WTC11 (cell line): Measurements from ENCODE around the gene SLC19A2. TPM values are rescaled to one million over a fixed set of nuclear protein-coding genes. Genes with fewer than 3 reads are reported as not detected.
A peak's percentile ranks its signal among the peaks of the same experiment; 100 is the strongest.

Source experiments
- ATAC-seq: fragments of 200-7000 bp; cut with Tn5 transposase; 2 replicates; pipeline ENCODE4 v1.10.0; 2021; ENCODE audit warnings: mild to moderate bottlenecking, moderate library complexity
- CTCF ChIA-PET: fragments of 300-600 bp; sonication (Branson Sonifier 250); formaldehyde crosslinking; loops from one replicate; lab custom pipeline; 2021; ENCODE audit warnings: antibody characterized with exemption; lab: Charles Lee
- POLR2A ChIA-PET: fragments of 350-600 bp; sonication (Branson Sonifier 250); formaldehyde crosslinking; loops from one replicate; lab custom pipeline; 2021; ENCODE audit warnings: antibody characterized with exemption; lab: Charles Lee
- DNase-seq: peaks from one replicate; pipeline ENCODE4 v3.0.0; 2021; ENCODE audit warnings: low spot score
- H3K27ac Mint-ChIP-seq: 2 replicates; pipeline ENCODE4 v1.8.0; 2021; ENCODE audit warnings: mixed read lengths
- H3K27me3 Mint-ChIP-seq: 2 replicates; pipeline ENCODE4 v1.8.0; 2021; ENCODE audit warnings: low read depth, mild to moderate bottlenecking, moderate library complexity, mixed read lengths
- H3K36me3 Mint-ChIP-seq: 2 replicates; pipeline ENCODE4 v1.8.0; 2021; ENCODE audit warnings: mixed read lengths
- H3K4me1 Mint-ChIP-seq: 2 replicates; pipeline ENCODE4 v1.8.0; 2022; ENCODE audit warnings: mixed read lengths
- H3K4me3 Mint-ChIP-seq: 2 replicates; pipeline ENCODE4 v1.8.0; 2021; ENCODE audit warnings: mild to moderate bottlenecking, moderate library complexity, mixed read lengths
- H3K9me3 Mint-ChIP-seq: 2 replicates; pipeline ENCODE4 v1.8.0; 2021; ENCODE audit warnings: mixed read lengths
- AFF4 ChIP-seq: sonication (generic); formaldehyde crosslinking; IDR thresholded peaks from 2 replicates; pipeline ENCODE4 v1.8.1; 2023; ENCODE audit warnings: mild to moderate bottlenecking, missing genetic modification reagents, borderline replicate concordance
- EMX1 ChIP-seq: fragments of 250-450 bp; sonication (Bioruptor Pico); IDR thresholded peaks from 2 replicates; pipeline ENCODE4 v1.8.0; 2021; ENCODE audit warnings: mild to moderate bottlenecking
- FOXJ3 ChIP-seq: sonication (generic); formaldehyde crosslinking; IDR thresholded peaks from 2 replicates; pipeline ENCODE4 v1.9.0; 2021; ENCODE audit warnings: missing genetic modification reagents, mild to moderate bottlenecking, borderline replicate concordance
- JAZF1 ChIP-seq: fragments of 250-450 bp; sonication (Bioruptor Pico); IDR thresholded peaks from 2 replicates; pipeline ENCODE4 v1.9.0; 2021; ENCODE audit warnings: moderate library complexity, mild to moderate bottlenecking, inconsistent platforms
- JUN ChIP-seq: sonication (generic); formaldehyde crosslinking; IDR thresholded peaks from 2 replicates; pipeline ENCODE4 v1.8.0; 2023; ENCODE audit warnings: mild to moderate bottlenecking, missing genetic modification reagents
- MAX ChIP-seq: sonication (generic); formaldehyde crosslinking; IDR thresholded peaks from 2 replicates; pipeline ENCODE4 v1.8.0; 2022; ENCODE audit warnings: mild to moderate bottlenecking, missing genetic modification reagents
- NFE2L1 ChIP-seq: sonication (generic); formaldehyde crosslinking; IDR thresholded peaks from 2 replicates; pipeline ENCODE4 v1.8.1; 2023; ENCODE audit warnings: missing genetic modification reagents
- PREB ChIP-seq: sonication (generic); formaldehyde crosslinking; IDR thresholded peaks from 2 replicates; pipeline ENCODE4 v1.8.1; 2022; ENCODE audit warnings: mild to moderate bottlenecking, missing genetic modification reagents, moderate library complexity, borderline replicate concordance
- SMAD3 ChIP-seq: sonication (generic); formaldehyde crosslinking; IDR thresholded peaks from 2 replicates; pipeline ENCODE4 v1.8.0; 2022; ENCODE audit warnings: missing genetic modification reagents, mild to moderate bottlenecking, borderline replicate concordance
- SMAD4 ChIP-seq: sonication (generic); formaldehyde crosslinking; IDR thresholded peaks from 2 replicates; pipeline ENCODE4 v1.8.0; 2022; ENCODE audit warnings: mild to moderate bottlenecking, missing genetic modification reagents
- TP53 ChIP-seq: sonication (generic); formaldehyde crosslinking; IDR thresholded peaks from 2 replicates; pipeline ENCODE4 v1.8.1; 2023; ENCODE audit warnings: mild to moderate bottlenecking, missing genetic modification reagents
- USF1 ChIP-seq: sonication (generic); formaldehyde crosslinking; IDR thresholded peaks from 2 replicates; pipeline ENCODE4 v1.8.0; 2022; ENCODE audit warnings: mild to moderate bottlenecking, missing genetic modification reagents
- ZNF121 ChIP-seq: sonication (generic); formaldehyde crosslinking; IDR thresholded peaks from 2 replicates; pipeline ENCODE4 v1.8.0; 2023; ENCODE audit warnings: missing genetic modification reagents
- ZNF416 ChIP-seq: fragments of 250-450 bp; sonication (Bioruptor Pico); IDR thresholded peaks from 2 replicates; pipeline ENCODE4 v1.9.0; 2021; ENCODE audit warnings: mild to moderate bottlenecking, inconsistent platforms
- ZNF425 ChIP-seq: fragments of 250-450 bp; sonication (Bioruptor Pico); conservative IDR thresholded peaks from 2 replicates; pipeline ENCODE4 v1.9.0; 2021; ENCODE audit warnings: mild to moderate bottlenecking
- total RNA-seq: library from RNA; stranded (reverse); gene quantifications from 3 replicates; pipeline ENCODE4 v1.2.3, GENCODE V29; 2021
- TF ChIP-seq, protein P1 (sequence below): sonication (generic); formaldehyde crosslinking; IDR thresholded peaks from 2 replicates; pipeline ENCODE4 v1.8.1; 2023; ENCODE audit warnings: mild to moderate bottlenecking, missing genetic modification reagents
- TF ChIP-seq, protein P2 (sequence below): fragments of 250-450 bp; sonication (Bioruptor Pico); IDR thresholded peaks from 2 replicates; pipeline ENCODE4 v1.8.0; 2021; ENCODE audit warnings: mild to moderate bottlenecking
- TF ChIP-seq, protein P3 (sequence below): sonication (generic); formaldehyde crosslinking; IDR thresholded peaks from 2 replicates; pipeline ENCODE4 v1.8.1; 2023; ENCODE audit warnings: mild to moderate bottlenecking, missing genetic modification reagents
- TF ChIP-seq, protein P4 (sequence below): fragments of 250-450 bp; sonication (Bioruptor Pico); IDR thresholded peaks from 2 replicates; pipeline ENCODE4 v1.9.0; 2021; ENCODE audit warnings: mild to moderate bottlenecking, borderline replicate concordance

SLC19A2 gene
- total RNA-seq, 1 experiment from 2014 or later, result 15.8 TPM

DNA sequence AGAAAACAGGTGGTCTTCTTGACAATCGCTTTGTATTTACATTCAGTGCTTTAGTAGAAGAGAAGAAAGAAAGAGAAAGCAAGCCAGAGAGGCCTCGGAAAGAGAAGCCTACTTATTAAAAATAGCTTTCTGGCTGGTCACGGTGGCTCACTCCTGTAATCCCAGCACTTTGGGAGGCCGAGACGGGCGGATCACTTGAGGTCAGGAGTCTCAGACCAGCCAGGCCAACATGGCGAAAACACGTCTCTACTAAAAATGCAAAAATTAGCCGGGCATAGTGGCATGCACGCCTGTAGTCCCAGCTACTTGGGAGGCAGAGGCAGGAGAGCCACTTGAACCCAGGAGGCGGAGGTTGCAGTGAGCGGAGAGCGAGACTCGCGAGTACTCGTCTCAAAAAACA is 1.8 kb upstream of the SLC19A2 start:
- ChIA-PET POLR2A (no interaction called here), CTCF (no interaction called here)
- no peak overlapping the region for H3K27ac Mint-ChIP-seq
- DNase-seq (no peak), ATAC-seq (no peak)
- H3K27me3 Mint-ChIP-seq, result no peaks in the 10 kb centered on the region; the same call in 1 of the 2 replicates
- no peaks in the 10 kb centered on the region for H3K36me3 Mint-ChIP-seq
- H3K9me3 Mint-ChIP-seq, result no peaks in the 10 kb centered on the region
- TF ChIP-seq AFF4 (CRISPR knock-in tag) (no peak), FOXJ3 (CRISPR knock-in tag) (no peak), TP53 (no peak), SMAD4 (CRISPR knock-in tag) (no peak), EMX1 (no peak), ZNF416 (CRISPR knock-in tag) (no peak), JUN (CRISPR knock-in tag) (no peak), MAX (no peak), ZNF121 (CRISPR knock-in tag) (no peak), NFE2L1 (CRISPR knock-in tag) (no peak), SMAD3 (CRISPR knock-in tag) (no peak)
- TF ChIP-seq, protein P1, sequence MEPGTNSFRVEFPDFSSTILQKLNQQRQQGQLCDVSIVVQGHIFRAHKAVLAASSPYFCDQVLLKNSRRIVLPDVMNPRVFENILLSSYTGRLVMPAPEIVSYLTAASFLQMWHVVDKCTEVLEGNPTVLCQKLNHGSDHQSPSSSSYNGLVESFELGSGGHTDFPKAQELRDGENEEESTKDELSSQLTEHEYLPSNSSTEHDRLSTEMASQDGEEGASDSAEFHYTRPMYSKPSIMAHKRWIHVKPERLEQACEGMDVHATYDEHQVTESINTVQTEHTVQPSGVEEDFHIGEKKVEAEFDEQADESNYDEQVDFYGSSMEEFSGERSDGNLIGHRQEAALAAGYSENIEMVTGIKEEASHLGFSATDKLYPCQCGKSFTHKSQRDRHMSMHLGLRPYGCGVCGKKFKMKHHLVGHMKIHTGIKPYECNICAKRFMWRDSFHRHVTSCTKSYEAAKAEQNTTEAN, result no peak
- TF ChIP-seq, protein P2, sequence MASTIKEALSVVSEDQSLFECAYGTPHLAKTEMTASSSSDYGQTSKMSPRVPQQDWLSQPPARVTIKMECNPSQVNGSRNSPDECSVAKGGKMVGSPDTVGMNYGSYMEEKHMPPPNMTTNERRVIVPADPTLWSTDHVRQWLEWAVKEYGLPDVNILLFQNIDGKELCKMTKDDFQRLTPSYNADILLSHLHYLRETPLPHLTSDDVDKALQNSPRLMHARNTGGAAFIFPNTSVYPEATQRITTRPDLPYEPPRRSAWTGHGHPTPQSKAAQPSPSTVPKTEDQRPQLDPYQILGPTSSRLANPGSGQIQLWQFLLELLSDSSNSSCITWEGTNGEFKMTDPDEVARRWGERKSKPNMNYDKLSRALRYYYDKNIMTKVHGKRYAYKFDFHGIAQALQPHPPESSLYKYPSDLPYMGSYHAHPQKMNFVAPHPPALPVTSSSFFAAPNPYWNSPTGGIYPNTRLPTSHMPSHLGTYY, result no peak
- TF ChIP-seq, protein P3, sequence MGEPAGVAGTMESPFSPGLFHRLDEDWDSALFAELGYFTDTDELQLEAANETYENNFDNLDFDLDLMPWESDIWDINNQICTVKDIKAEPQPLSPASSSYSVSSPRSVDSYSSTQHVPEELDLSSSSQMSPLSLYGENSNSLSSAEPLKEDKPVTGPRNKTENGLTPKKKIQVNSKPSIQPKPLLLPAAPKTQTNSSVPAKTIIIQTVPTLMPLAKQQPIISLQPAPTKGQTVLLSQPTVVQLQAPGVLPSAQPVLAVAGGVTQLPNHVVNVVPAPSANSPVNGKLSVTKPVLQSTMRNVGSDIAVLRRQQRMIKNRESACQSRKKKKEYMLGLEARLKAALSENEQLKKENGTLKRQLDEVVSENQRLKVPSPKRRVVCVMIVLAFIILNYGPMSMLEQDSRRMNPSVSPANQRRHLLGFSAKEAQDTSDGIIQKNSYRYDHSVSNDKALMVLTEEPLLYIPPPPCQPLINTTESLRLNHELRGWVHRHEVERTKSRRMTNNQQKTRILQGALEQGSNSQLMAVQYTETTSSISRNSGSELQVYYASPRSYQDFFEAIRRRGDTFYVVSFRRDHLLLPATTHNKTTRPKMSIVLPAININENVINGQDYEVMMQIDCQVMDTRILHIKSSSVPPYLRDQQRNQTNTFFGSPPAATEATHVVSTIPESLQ, result no peak
- H3K4me1 Mint-ChIP-seq, result peaks cover 50% of the 10 kb centered on the region
- peak overlapping the region; percentile 95 for H3K4me3 Mint-ChIP-seq

- ChIA-PET POLR2A (no interaction called here), CTCF (interaction anchor here (1.9 kb wide), 1 partner anchor 60 kb away, joined by 13 read pairs; no protein-coding TSS in a partner anchor)
- peaks cover 52% of the 10 kb centered on the region for H3K4me1 Mint-ChIP-seq
- H3K27ac Mint-ChIP-seq, result peak overlapping the region; percentile 98
- no peaks in the 10 kb centered on the region for H3K9me3 Mint-ChIP-seq
- no peaks in the 10 kb centered on the region for H3K36me3 Mint-ChIP-seq
- DNase-seq (no peak), ATAC-seq (no peak)
- H3K4me3 Mint-ChIP-seq, result peak overlapping the region; percentile 95
- no peaks in the 10 kb centered on the region; the same call in 1 of the 2 replicates for H3K27me3 Mint-ChIP-seq
- no peak for TF ChIP-seq ZNF425 (CRISPR knock-in tag)
- no peak for TF ChIP-seq FOXJ3 (CRISPR knock-in tag)
- no peak for TF ChIP-seq JAZF1 (CRISPR knock-in tag)
- TF ChIP-seq, protein P4, sequence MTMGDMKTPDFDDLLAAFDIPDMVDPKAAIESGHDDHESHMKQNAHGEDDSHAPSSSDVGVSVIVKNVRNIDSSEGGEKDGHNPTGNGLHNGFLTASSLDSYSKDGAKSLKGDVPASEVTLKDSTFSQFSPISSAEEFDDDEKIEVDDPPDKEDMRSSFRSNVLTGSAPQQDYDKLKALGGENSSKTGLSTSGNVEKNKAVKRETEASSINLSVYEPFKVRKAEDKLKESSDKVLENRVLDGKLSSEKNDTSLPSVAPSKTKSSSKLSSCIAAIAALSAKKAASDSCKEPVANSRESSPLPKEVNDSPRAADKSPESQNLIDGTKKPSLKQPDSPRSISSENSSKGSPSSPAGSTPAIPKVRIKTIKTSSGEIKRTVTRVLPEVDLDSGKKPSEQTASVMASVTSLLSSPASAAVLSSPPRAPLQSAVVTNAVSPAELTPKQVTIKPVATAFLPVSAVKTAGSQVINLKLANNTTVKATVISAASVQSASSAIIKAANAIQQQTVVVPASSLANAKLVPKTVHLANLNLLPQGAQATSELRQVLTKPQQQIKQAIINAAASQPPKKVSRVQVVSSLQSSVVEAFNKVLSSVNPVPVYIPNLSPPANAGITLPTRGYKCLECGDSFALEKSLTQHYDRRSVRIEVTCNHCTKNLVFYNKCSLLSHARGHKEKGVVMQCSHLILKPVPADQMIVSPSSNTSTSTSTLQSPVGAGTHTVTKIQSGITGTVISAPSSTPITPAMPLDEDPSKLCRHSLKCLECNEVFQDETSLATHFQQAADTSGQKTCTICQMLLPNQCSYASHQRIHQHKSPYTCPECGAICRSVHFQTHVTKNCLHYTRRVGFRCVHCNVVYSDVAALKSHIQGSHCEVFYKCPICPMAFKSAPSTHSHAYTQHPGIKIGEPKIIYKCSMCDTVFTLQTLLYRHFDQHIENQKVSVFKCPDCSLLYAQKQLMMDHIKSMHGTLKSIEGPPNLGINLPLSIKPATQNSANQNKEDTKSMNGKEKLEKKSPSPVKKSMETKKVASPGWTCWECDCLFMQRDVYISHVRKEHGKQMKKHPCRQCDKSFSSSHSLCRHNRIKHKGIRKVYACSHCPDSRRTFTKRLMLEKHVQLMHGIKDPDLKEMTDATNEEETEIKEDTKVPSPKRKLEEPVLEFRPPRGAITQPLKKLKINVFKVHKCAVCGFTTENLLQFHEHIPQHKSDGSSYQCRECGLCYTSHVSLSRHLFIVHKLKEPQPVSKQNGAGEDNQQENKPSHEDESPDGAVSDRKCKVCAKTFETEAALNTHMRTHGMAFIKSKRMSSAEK (CRISPR knock-in tag), result no peak
- TF ChIP-seq USF1 (CRISPR knock-in tag), result no peak
- TF ChIP-seq PREB (CRISPR knock-in tag), result no peak
These were observed 1.4 kb upstream of the SLC19A2 start for GRCh38 chr1:169487133-169487532.
